Parathyroid adenoma (tissue), 2 donors: ENCODE measurements around the gene EVI5L.

ENCODE experiments used
- H2AFZ ChIP-seq: fragments of 300-600 bp; sonication (generic); one replicate; pipeline ENCODE4 v1.7.0; 2017; ENCODE audit warnings: antibody characterized with exemption, mild to moderate bottlenecking
- H3K27ac ChIP-seq: fragments of 300-600 bp; sonication (generic); one replicate; pipeline ENCODE4 v1.7.0; 2017
- H3K27me3 ChIP-seq: fragments of 300-600 bp; sonication (generic); one replicate; pipeline ENCODE4 v1.7.0; 2017; ENCODE audit warnings: low read length; ENCODE audit not compliant: control insufficient read depth, insufficient read depth
- H3K36me3 ChIP-seq: fragments of 300-600 bp; sonication (generic); one replicate; pipeline ENCODE4 v1.7.0; 2017; ENCODE audit warnings: low read length; ENCODE audit not compliant: control insufficient read depth, insufficient read depth
- H3K4me1 ChIP-seq: fragments of 300-600 bp; sonication (generic); one replicate; pipeline ENCODE4 v1.7.0; 2017; ENCODE audit warnings: control low read depth
- H3K4me2 ChIP-seq: fragments of 300-600 bp; sonication (generic); one replicate; pipeline ENCODE4 v1.7.0; 2017; ENCODE audit warnings: low read length
- H3K4me3 ChIP-seq: fragments of 300-600 bp; sonication (generic); one replicate; pipeline ENCODE4 v1.7.0; 2017; ENCODE audit warnings: low read depth, low read length
- H3K79me2 ChIP-seq: fragments of 300-600 bp; sonication (generic); one replicate; pipeline ENCODE4 v1.7.0; 2017; ENCODE audit warnings: control low read depth
- H3K9ac ChIP-seq: fragments of 300-600 bp; sonication (generic); one replicate; pipeline ENCODE4 v1.7.0; 2017; ENCODE audit warnings: mild to moderate bottlenecking
- H3K9me3 ChIP-seq: fragments of 300-600 bp; sonication (generic); one replicate; pipeline ENCODE4 v1.7.0; 2017; ENCODE audit warnings: low read length; ENCODE audit not compliant: control insufficient read depth
- CTCF ChIP-seq: fragments of 300-600 bp; sonication (generic); IDR thresholded peaks from one replicate; pipeline ENCODE4 v1.7.0; 2017; ENCODE audit warnings: antibody characterized with exemption, mild to moderate bottlenecking
- donor health status: primary hyperparathyroidism.

Gene EVI5L

GRCh38 chr19:7904074-7905020, 74.3 kb downstream of the EVI5L start:
- Histone ChIP-seq H3K9ac (peak overlapping the region; percentile 57), H3K4me3 (peak overlapping the region; percentile 94), H3K9me3 (no peaks in the 10 kb centered on the region), H3K4me1 (peaks cover 20% of the 10 kb centered on the region), H3K4me2 (peak overlapping the region; percentile 99), H3K79me2 (peaks cover 37% of the 10 kb centered on the region), H3K36me3 (no peaks in the 10 kb centered on the region), H3K27me3 (no peaks in the 10 kb centered on the region), H3K27ac (peak overlapping the region; percentile 56), H2AFZ (peak overlapping the region; percentile 76)
- TF ChIP-seq CTCF = no peak

DNA sequence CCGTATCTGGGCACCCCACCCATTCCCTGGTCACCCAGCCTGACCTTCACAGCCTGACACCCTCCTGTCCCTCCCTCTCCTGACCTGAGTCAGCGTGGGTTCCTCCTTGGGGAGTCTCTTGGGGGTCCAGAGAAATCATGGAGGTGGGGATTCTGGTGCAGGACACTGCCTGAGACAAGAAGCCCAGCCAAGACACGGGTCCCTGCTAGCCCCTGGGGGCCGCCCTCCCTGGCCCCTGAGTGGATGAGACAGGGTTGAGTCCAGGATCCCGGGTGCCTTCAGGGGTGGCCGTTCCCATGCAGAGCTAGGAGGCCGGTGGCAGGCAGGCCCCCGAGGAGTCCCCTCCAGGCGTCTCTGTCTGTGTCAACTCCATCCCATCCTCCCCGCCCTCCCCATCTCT, 75.2 kb downstream of the EVI5L start:
- H3K4me1 ChIP-seq = peaks cover 20% of the 10 kb centered on the region
- no peaks in the 10 kb centered on the region for H3K36me3 ChIP-seq
- peak overlapping the region; percentile 94 for H3K4me3 ChIP-seq
- H3K9ac ChIP-seq = no peak overlapping the region
- peak overlapping the region; percentile 99 for H3K4me2 ChIP-seq
- no peaks in the 10 kb centered on the region for H3K9me3 ChIP-seq
- H3K79me2 ChIP-seq = peaks cover 37% of the 10 kb centered on the region
- H2AFZ ChIP-seq = no peak overlapping the region
- TF ChIP-seq CTCF = no peak
- H3K27ac ChIP-seq = no peak overlapping the region
- no peaks in the 10 kb centered on the region for H3K27me3 ChIP-seq

- Histone ChIP-seq H3K9me3 (no peaks in the 10 kb centered on the region), H3K9ac (no peak overlapping the region), H3K4me3 (no peak overlapping the region)
These were observed 75.8 kb downstream of the EVI5L start for GRCh38 chr19:7905859-7906258.

DNA sequence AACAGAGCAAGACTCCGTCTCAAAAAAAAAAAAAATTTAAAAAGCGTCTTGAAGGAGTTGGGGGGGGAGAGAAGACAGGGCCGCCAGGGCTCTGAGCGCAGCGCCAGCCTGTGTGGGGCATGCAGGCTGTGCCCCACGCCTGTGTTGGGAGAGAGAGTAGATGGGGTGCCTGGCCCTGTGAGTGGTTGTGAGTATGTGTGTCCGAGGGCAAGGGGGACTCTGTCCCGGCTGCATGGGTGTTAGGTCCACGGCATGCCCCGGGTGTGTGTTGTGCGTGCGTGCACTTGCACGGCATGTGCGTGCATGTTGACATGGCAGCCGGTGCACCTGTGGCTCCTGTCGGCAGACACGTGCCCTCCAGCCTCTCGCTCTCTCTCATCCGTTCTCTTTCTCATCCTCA, 77.1 kb downstream of the EVI5L start:
- H3K79me2 ChIP-seq = peaks cover 37% of the 10 kb centered on the region
- no peak overlapping the region for H2AFZ ChIP-seq
- no peak overlapping the region for H3K27ac ChIP-seq
- no peak overlapping the region for H3K4me2 ChIP-seq
- H3K4me1 ChIP-seq = peaks cover 20% of the 10 kb centered on the region
- H3K27me3 ChIP-seq = no peaks in the 10 kb centered on the region
- no peak overlapping the region for H3K4me3 ChIP-seq
- H3K36me3 ChIP-seq = no peaks in the 10 kb centered on the region
- no peak overlapping the region for H3K9ac ChIP-seq
- no peaks in the 10 kb centered on the region for H3K9me3 ChIP-seq
- no peak for TF ChIP-seq CTCF

More at GRCh38 chr19:7905859-7906258, 75.8 kb downstream of the EVI5L start:
- H2AFZ ChIP-seq = no peak overlapping the region
- H3K4me2 ChIP-seq = no peak overlapping the region
- TF ChIP-seq CTCF = no peak
- H3K27me3 ChIP-seq = no peaks in the 10 kb centered on the region
- H3K36me3 ChIP-seq = no peaks in the 10 kb centered on the region
- H3K27ac ChIP-seq = no peak overlapping the region
- H3K79me2 ChIP-seq = peaks cover 37% of the 10 kb centered on the region
- peaks cover 20% of the 10 kb centered on the region for H3K4me1 ChIP-seq
